Mucosa of stomach (tissue), 1 donor: ENCODE measurements around the gene IL17F.

Experiments used
- H3K27me3 ChIP-seq: one replicate; pipeline ENCODE4 v1.7.0; 2013; ENCODE audit warnings: mild to moderate bottlenecking, low read length; ENCODE audit not compliant: control insufficient read depth, insufficient read depth
- H3K36me3 ChIP-seq: one replicate; pipeline ENCODE4 v1.7.0; 2013; ENCODE audit warnings: low read length; ENCODE audit not compliant: control insufficient read depth, insufficient read depth
- H3K4me1 ChIP-seq: one replicate; pipeline ENCODE4 v1.7.0; 2013; ENCODE audit warnings: mild to moderate bottlenecking, low read length; ENCODE audit not compliant: control insufficient read depth, insufficient read depth
- H3K4me3 ChIP-seq: one replicate; pipeline ENCODE4 v1.7.0; 2013; ENCODE audit warnings: low read length
- H3K9ac ChIP-seq: one replicate; pipeline ENCODE4 v1.7.0; 2013; ENCODE audit warnings: mild to moderate bottlenecking, low read length, moderate library complexity
- H3K9me3 ChIP-seq: one replicate; pipeline ENCODE4 v1.7.0; 2013; ENCODE audit warnings: mild to moderate bottlenecking, low read length, moderate library complexity; ENCODE audit not compliant: control insufficient read depth
- donor health status: Pancreatic carcinoma.

The IL17F gene

GRCh38 chr6:52233975-52234823 is 10.1 kb downstream of the IL17F start:
- H3K4me3 ChIP-seq: no peak overlapping the region
- H3K36me3 ChIP-seq: no peaks in the 10 kb centered on the region

DNA sequence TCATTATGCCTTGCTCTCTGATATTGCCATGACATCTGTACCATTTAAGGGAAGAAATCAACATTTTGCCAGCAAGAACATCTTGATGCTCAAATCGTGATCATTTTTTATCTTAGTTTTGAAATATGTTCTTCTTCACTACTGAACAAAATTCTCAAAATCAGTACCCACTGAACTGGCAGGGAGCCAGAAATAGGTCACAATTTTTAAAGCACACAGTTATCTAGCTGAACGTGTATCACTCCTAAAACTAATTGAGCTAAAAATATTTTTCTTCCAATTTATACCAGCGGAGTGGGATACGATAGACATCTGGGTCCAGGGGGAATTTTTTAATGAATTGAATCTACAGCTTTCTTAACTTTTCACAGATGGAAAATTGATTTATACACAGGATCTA is 11.3 kb downstream of the IL17F start:
- Histone ChIP-seq H3K27me3 (no peaks in the 10 kb centered on the region), H3K9me3 (no peaks in the 10 kb centered on the region), H3K9ac (no peak overlapping the region), H3K4me1 (no peaks in the 10 kb centered on the region), H3K36me3 (no peaks in the 10 kb centered on the region), H3K4me3 (no peak overlapping the region)

More at GRCh38 chr6:52233975-52234823, 10.1 kb downstream of the IL17F start:
- Histone ChIP-seq H3K27me3 (no peaks in the 10 kb centered on the region), H3K9ac (no peak overlapping the region), H3K4me1 (no peaks in the 10 kb centered on the region), H3K9me3 (no peaks in the 10 kb centered on the region)

DNA sequence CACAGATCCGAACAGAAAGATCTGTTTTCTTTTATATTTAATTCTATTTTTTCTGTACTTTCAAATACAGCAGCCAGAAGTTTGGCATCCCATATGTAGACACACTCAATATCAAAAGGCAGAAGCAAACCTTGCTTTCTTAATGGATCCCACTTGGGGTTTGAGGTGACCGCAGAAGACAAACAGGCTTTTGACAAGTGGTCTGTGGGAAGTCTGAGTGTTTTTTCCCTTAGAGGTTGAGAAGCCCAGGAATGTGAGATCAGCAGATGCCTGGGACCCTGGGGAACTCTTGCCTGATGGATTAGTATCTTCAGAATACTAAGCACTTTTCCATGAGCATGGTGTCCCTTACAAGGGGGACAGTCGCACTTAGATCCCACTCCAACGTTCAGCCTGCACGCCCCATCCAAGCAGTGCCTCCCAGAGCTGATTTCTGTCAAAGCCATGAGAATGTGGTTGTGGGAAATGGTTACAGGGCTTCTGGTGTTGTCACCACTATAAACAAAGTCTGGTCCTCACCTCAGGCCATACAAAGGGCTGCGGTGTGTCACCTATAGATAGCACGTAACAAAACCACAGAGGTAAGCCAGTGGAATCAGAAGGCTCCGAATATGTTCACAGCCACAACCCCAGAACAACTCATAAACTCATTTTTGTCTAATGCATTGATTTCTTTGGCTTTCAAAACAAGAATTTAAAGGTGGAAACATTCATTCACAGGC is 12.7 kb downstream of the IL17F start:
- Histone ChIP-seq H3K9me3 (no peaks in the 10 kb centered on the region), H3K36me3 (no peaks in the 10 kb centered on the region), H3K4me1 (no peaks in the 10 kb centered on the region), H3K4me3 (no peak overlapping the region), H3K9ac (no peak overlapping the region), H3K27me3 (no peaks in the 10 kb centered on the region)

DNA sequence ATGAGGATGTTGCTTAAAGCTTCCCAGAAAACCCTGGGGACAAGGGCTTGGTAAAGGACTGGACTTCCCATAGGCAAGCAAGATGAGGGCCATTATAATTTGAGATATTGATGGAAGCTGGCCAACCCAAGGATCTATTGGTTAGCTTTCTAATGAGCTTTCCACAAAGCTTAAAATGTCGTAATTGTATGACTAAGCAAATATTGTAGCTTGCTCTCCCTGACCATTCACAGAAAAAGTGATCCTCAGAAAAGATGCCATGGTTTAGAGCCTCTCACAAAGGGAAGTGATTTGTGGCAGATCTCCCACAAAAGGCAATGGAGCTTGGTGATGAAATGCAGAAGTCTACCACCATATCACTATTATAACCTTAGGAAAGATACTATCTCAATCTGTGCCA is 13.6 kb downstream of the IL17F start:
- Histone ChIP-seq H3K9ac (no peak overlapping the region), H3K9me3 (no peaks in the 10 kb centered on the region), H3K36me3 (no peaks in the 10 kb centered on the region), H3K4me1 (no peaks in the 10 kb centered on the region), H3K4me3 (no peak overlapping the region), H3K27me3 (no peaks in the 10 kb centered on the region)

GRCh38 chr6:52227495-52227894 is 16.8 kb downstream of the IL17F start:
- H3K4me1 ChIP-seq: no peaks in the 10 kb centered on the region
- no peaks in the 10 kb centered on the region for H3K36me3 ChIP-seq
- H3K27me3 ChIP-seq: no peaks in the 10 kb centered on the region

GRCh38 chr6:52221302-52221701 is 23.0 kb downstream of the IL17F start:
- Histone ChIP-seq H3K9ac (no peak overlapping the region), H3K4me3 (no peak overlapping the region), H3K4me1 (no peaks in the 10 kb centered on the region), H3K36me3 (no peaks in the 10 kb centered on the region), H3K9me3 (no peaks in the 10 kb centered on the region), H3K27me3 (no peaks in the 10 kb centered on the region)

More at GRCh38 chr6:52227495-52227894, 16.8 kb downstream of the IL17F start:
- H3K4me3 ChIP-seq: no peak overlapping the region
- H3K9me3 ChIP-seq: no peaks in the 10 kb centered on the region
- no peak overlapping the region for H3K9ac ChIP-seq

- no peak overlapping the region for H3K9ac ChIP-seq
- H3K9me3 ChIP-seq: no peaks in the 10 kb centered on the region
- no peaks in the 10 kb centered on the region for H3K36me3 ChIP-seq
- peaks cover 5% of the 10 kb centered on the region for H3K4me1 ChIP-seq
- no peaks in the 10 kb centered on the region for H3K27me3 ChIP-seq
- H3K4me3 ChIP-seq: no peak overlapping the region
Measured at GRCh38 chr6:52217761-52218160, 26.5 kb downstream of the IL17F start.

DNA sequence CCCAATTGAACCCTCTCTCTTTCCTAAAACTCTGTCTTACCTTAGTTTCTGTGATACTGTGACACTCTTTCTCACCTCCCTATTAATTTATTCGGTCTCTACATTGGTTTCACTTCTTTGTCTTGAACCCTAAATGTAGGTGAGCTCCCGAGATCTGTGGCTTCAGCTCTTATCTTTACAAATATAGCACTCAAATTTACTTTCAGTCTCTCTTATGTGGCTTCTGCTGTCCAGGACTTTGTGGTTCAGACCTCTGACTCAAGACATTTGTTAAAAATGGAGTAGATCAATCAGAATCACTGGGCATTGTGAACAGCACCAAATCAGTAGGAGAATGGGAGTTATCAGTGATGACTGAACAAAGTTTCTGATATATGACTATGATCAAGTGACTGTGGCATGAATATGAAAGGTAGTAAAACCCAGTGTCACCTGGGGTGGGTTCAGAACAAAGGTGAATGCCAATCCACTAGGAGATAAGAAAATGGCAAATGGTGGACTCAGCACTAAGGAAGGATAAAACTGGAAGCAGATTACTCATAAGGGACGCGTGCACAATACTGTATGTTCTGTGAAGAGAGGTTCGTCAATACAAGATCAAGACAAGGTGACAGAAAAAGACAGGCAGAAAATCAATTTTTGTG is 27.2 kb downstream of the IL17F start:
- no peaks in the 10 kb centered on the region for H3K9me3 ChIP-seq
- no peaks in the 10 kb centered on the region for H3K27me3 ChIP-seq
- H3K36me3 ChIP-seq: no peaks in the 10 kb centered on the region
- no peak overlapping the region for H3K4me3 ChIP-seq
- peaks cover 5% of the 10 kb centered on the region for H3K4me1 ChIP-seq
- no peak overlapping the region for H3K9ac ChIP-seq

DNA sequence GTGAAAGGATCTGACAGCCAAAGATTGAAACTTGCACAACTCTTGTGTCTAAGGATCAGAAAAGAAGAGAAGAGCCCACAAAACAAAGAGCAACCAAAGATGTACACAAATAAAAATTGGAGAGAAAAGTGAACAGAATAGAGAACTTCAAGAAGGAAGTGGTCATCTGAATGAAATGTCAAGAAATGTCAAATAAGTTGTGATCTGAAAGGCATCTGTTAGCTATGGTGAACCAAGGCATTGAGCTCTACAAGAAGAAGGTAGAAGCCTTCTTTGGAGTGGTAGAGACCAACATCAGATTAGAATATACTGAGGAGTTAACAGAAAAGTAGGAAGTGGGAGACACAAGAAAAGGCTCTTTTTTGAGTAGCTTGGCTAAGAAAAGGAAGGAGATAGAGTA is 28.5 kb downstream of the IL17F start:
- Histone ChIP-seq H3K27me3 (no peaks in the 10 kb centered on the region), H3K9ac (no peak overlapping the region), H3K4me1 (peaks cover 5% of the 10 kb centered on the region), H3K9me3 (no peaks in the 10 kb centered on the region), H3K4me3 (no peak overlapping the region), H3K36me3 (no peaks in the 10 kb centered on the region)

- H3K9ac ChIP-seq: no peak overlapping the region
- no peaks in the 10 kb centered on the region for H3K27me3 ChIP-seq
Measured at GRCh38 chr6:52213127-52213526, 31.2 kb downstream of the IL17F start.

GRCh38 chr6:52210227-52210626 is 34.1 kb downstream of the IL17F start:
- Histone ChIP-seq H3K4me3 (no peak overlapping the region), H3K9ac (no peak overlapping the region), H3K9me3 (no peaks in the 10 kb centered on the region), H3K27me3 (no peaks in the 10 kb centered on the region), H3K36me3 (no peaks in the 10 kb centered on the region), H3K4me1 (peaks cover 5% of the 10 kb centered on the region)

More at GRCh38 chr6:52213127-52213526, 31.2 kb downstream of the IL17F start:
- Histone ChIP-seq H3K4me3 (no peak overlapping the region), H3K4me1 (peaks cover 5% of the 10 kb centered on the region), H3K9me3 (no peaks in the 10 kb centered on the region), H3K36me3 (no peaks in the 10 kb centered on the region)

DNA sequence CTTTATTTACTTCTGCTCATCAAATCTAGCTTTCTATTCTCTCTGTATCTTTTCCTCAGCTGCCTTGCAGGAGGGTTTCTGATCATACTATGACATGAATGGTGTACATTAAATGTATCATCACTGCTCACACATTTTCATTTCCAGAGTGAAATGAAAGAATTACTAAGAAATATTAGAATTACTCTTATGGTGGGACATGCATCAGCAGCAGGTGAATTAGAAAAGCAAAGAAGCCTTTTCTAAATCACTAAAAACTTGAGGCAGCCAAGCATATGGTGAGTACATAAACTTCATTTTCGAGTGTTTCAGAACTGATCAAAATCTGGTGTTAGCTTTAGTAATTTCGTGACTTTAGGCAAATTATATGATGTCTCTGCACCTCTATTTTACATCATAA is 34.5 kb downstream of the IL17F start:
- peaks cover 5% of the 10 kb centered on the region for H3K4me1 ChIP-seq
- no peaks in the 10 kb centered on the region for H3K9me3 ChIP-seq
- H3K4me3 ChIP-seq: no peak overlapping the region
- no peaks in the 10 kb centered on the region for H3K27me3 ChIP-seq
- no peaks in the 10 kb centered on the region for H3K36me3 ChIP-seq
- H3K9ac ChIP-seq: no peak overlapping the region
